Heart left ventricle (tissue), 16 donors: ENCODE measurements around the gene RHOC. TPM values are rescaled to one million over a fixed set of nuclear protein-coding genes. Genes with fewer than 3 reads are reported as not detected.

ENCODE experiments used
- ATAC-seq, 4 donors: fragments of 200-7000 bp; cut with Tn5 transposase; one replicate each; pipeline ENCODE4 v1.9.1; 2020 to 2022; ENCODE audit warnings: moderate library complexity in 4 of 4, mild to moderate bottlenecking in 3 of 4, moderate number of reproducible peaks in 1 of 4
- DNase-seq, 5 donors: peaks; one replicate each; pipeline ENCODE4 v3.0.0-alpha.2; 2020
- H3K27ac ChIP-seq, 12 donors: fragments of 200-600 bp; sonication (generic) in 4 of 12; one replicate each; pipeline versions ENCODE4 v1.5.0 to v1.8.0; 2016 to 2022; ENCODE audit warnings: mild to moderate bottlenecking in 2 of 12
- H3K27me3 ChIP-seq, 9 donors: fragments of 200-600 bp; sonication (generic) in 2 of 9; one replicate each; pipeline versions ENCODE4 v1.5.1 to v1.8.0; 2016 to 2022; ENCODE audit warnings: mild to moderate bottlenecking in 3 of 9
- H3K36me3 ChIP-seq, 9 donors: fragments of 200-600 bp; sonication (generic) in 2 of 9; one replicate each; pipeline versions ENCODE4 v1.5.0 to v1.8.0; 2018 to 2022; ENCODE audit warnings: mild to moderate bottlenecking in 2 of 9
- H3K4me1 ChIP-seq, 12 donors: fragments of 200-600 bp; sonication (generic) in 4 of 12; one replicate each; pipeline versions ENCODE4 v1.5.0 to v1.8.0; 2016 to 2022; ENCODE audit warnings: mild to moderate bottlenecking in 3 of 12
- H3K4me3 ChIP-seq, 12 donors: fragments of 200-600 bp; sonication (generic) in 4 of 12; one replicate each; pipeline versions ENCODE4 v1.5.0 to v1.8.0; 2017 to 2022; ENCODE audit warnings: mild to moderate bottlenecking in 9 of 12, moderate library complexity in 4 of 12
- H3K9me3 ChIP-seq, 12 donors: fragments of 200-600 bp; sonication (generic) in 4 of 12; one replicate each; pipeline versions ENCODE4 v1.5.0 to v1.8.0; 2016 to 2022; ENCODE audit warnings: mild to moderate bottlenecking in 1 of 12
- POLR2A ChIP-seq, 2 donors: fragments of 450-650 bp; IDR thresholded peaks; one replicate each; pipeline ENCODE4 v1.6.1; 2017; ENCODE audit warnings: antibody characterized with exemption in 2 of 2, mild to moderate bottlenecking in 2 of 2, moderate library complexity in 2 of 2
- whole genome bisulfite sequencing, 4 donors: extraction: QIAGEN DNeasy Blood & Tissue Kit in 2 of 4; methylation state at CpG; one replicate each; pipeline versions ENCODE4 v1.1.5 to v1.1.7; 2013 to 2018; 5-methylcytosine and 5-hydroxymethylcytosine counted together
- intact Hi-C, 10 donors: fragments of 100-400 bp; cut with DNase I; formaldehyde crosslinking; loops; one replicate each; pipeline versions ENCODE4 v1.11.1 to v1.14.2; 2022
- polyA plus RNA-seq, 2 donors: library from polyadenylated mRNA; stranded (reverse); fragments of 200-250 nt; gene quantifications; one replicate each; pipeline ENCODE4 v1.2.3, GENCODE V29; 2013
- total RNA-seq, 9 donors: library from RNA; depleted of rRNA in 2 of 9; stranded (reverse); fragments of >200 nt in 2 of 9; fragmentation: NEBNext Ultra II Directional in 3 of 9; extraction: Animal tissue kit (Norgen Biotek cat#: 25700) in 3 of 9; gene quantifications; one replicate each; pipeline versions ENCODE4 v1.1.0 to v1.2.4, GENCODE V29; 2016 to 2023
- TF ChIP-seq, protein P1 (sequence below), 12 donors: fragments of 200-600 bp; sonication (generic) in 4 of 12; IDR thresholded peaks; one replicate each; pipeline versions ENCODE4 v1.5.0 to v1.8.0; 2018 to 2022; ENCODE audit warnings: antibody characterized with exemption in 12 of 12, mild to moderate bottlenecking in 5 of 12
- donor health status: ischemic (EF 13 %, LVEDD 7.1; RV severe dilation, severe dysfunction).
- donor health status: healthy with polysubstance abuse.
- donor health status: DM: no; HTN: yes; CAD: no.
- donor health status: DM: no; HTN: no; CAD: no.
- donor health status: ischemic (EF 25% LVEDD 6.9; RV normal size, moderate dysfunction).
- donor health status: ischemic (EF 25% LVEDD 5.7; RV mildly dilated, moderate dysfunction).
- donor health status: healthy.
- donor health status: DM: yes; HTN: yes; CAD: no.
- donor health status: ischemic (EF 35%, LVEDD 5.7; RV mildly dilated, moderate dysfunction).
- donor health status: nonischemic (EF 11% LVEDD 7.7; RV severe dilation, severe dysfunction).
- donor health status: DM: yes; HTN: yes; CAD: no.
- donor health status: PGD.
- donor health status: ischemic (EF 29% LVEDD 5.4; RV normal size, mild dysfunction).
- donor health status: nonischemic (EF 23%, LVEDD 6.1; RV moderate dilation, normal function).

RHOC gene
- total and polyA plus RNA-seq, 11 donors, result 147 to 443 (median 217) TPM

DNA sequence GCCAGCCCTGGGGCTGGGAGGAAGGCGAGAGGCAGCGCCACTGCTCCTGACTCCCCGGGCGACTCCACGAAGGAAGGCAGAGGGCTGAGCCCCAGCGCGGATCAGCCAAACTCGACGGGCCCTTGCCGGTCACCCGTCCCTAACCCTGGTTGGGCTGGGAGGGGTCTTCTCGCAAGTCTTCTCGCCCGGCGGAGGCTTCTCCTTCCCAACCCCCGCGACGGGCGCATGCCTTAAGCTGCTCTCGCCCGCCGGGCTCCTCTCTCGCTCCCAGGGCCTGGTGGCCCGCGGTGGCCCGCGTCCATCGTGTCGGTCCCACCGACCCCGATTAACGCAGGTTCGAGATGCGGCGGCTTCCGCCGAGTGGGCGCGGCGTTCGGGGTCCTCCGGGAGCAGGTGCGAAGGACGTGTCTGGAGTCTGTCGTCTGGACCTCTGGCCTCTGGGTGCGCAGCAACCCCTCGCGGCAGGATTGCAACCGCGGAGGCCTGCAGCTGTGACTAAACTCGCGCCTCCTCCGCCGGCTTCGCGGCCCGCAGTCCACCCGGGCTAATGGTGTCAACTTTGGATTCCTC, 37.2 kb upstream of the RHOC start:
- H3K4me3 ChIP-seq, result peak overlapping the region in 8 of 12 donors; percentile 15 to 46 (median 28)
- H3K4me1 ChIP-seq, result peaks cover 0 to 15% (median 7%) of the 10 kb centered on the region in 12 donors
- H3K9me3 ChIP-seq, result no peaks in the 10 kb centered on the region
- TF ChIP-seq, protein P1, sequence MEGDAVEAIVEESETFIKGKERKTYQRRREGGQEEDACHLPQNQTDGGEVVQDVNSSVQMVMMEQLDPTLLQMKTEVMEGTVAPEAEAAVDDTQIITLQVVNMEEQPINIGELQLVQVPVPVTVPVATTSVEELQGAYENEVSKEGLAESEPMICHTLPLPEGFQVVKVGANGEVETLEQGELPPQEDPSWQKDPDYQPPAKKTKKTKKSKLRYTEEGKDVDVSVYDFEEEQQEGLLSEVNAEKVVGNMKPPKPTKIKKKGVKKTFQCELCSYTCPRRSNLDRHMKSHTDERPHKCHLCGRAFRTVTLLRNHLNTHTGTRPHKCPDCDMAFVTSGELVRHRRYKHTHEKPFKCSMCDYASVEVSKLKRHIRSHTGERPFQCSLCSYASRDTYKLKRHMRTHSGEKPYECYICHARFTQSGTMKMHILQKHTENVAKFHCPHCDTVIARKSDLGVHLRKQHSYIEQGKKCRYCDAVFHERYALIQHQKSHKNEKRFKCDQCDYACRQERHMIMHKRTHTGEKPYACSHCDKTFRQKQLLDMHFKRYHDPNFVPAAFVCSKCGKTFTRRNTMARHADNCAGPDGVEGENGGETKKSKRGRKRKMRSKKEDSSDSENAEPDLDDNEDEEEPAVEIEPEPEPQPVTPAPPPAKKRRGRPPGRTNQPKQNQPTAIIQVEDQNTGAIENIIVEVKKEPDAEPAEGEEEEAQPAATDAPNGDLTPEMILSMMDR (IDR thresholded peaks at IDR 0.05), result peak in 9 of 12 donors; percentile 11 to 50 (median 33)
- TF ChIP-seq POLR2A (IDR thresholded peaks at IDR 0.05), result no peak
- ATAC-seq (peak in 3 of 4 donors; percentile 66 to 91 (median 77)), DNase-seq (peak in 4 of 5 donors; percentile 29 to 70 (median 46))
- 2 to 4% (median 2%) methylated on average over 16 to 58 of the region's 58 CpGs for WGBS, 4 donors
- intact Hi-C loops, result no loop called here
- H3K27ac ChIP-seq, result no peak overlapping the region
- peaks cover 0 to 56% (median 23%) of the 10 kb centered on the region in 9 donors for H3K27me3 ChIP-seq
- H3K36me3 ChIP-seq, result no peaks in the 10 kb centered on the region

DNA sequence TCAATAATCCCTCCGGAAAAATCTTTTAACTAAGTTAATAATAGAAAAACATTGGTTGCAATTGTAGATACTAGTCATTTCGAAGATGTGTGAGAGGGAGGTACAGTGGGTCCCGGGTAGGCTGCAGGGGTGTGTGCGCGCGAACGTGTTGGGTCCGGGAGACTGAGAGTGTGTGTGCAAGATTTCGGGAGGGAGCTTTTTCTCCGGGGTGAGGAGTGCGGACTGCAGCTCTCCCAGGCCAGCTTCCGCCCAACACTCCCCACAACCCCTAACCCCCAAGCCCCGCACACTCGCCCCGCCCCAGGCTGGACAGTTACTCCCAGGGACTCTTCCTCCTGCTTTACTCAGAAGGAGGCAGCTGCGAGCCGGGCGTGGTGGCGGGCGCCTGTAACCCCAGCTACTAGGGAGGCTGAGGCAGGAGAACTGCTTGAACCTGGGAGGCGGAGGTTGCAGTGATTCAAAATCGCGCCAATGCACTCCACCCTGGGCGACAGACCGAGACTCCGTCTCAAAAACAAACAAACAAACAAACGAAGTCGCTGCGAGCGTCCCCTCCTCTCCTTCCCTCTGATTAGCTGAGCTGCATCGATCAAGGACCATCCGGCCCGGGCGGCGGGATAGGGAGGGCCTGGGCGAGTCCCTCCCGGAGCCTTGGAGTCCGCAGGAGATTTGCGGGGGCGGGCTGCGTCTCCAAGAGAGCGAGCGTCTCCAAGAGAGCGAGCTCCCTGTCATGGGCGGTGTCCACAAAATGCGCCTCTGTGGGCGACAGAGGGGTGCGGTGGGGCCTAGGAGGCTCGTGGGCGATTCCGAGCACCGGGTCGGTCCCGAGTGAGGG, 36.5 kb upstream of the RHOC start:
- TF ChIP-seq POLR2A (IDR thresholded peaks at IDR 0.05), result no peak
- TF ChIP-seq, protein P1 (IDR thresholded peaks at IDR 0.05), result no peak
- Histone ChIP-seq H3K4me1 (peaks cover 0 to 15% (median 7%) of the 10 kb centered on the region in 12 donors), H3K9me3 (no peaks in the 10 kb centered on the region), H3K36me3 (no peaks in the 10 kb centered on the region), H3K27ac (no peak overlapping the region), H3K27me3 (peaks cover 0 to 54% (median 23%) of the 10 kb centered on the region in 9 donors), H3K4me3 (peak overlapping the region in 8 of 12 donors; percentile 15 to 46 (median 28))
- WGBS, 4 donors, result 16 to 37% (median 19%) methylated on average over 34 to 54 of the region's 54 CpGs
- intact Hi-C loops, result no loop called here
- no peak for DNase-seq
- peak in 3 of 4 donors; percentile 13 to 59 (median 41) for ATAC-seq

DNA sequence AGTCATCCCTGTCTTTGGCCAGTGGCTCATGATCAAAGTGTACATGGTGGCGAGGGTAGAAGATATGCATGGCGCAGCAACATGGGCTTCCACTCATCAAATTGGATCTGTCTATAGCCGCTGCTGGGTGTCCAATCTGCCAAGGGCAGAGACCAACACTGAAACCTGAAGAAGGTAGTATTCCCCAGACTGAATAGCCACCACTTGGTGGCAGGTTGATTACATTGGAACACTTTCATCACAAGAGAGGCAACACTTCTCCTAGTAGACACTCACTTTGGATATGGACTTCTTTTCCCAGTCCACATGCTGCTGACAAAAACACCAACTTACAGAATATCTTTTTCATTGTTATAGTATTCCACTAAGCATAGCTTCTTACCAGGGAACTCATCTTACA, 30.6 kb upstream of the RHOC start:
- no peaks in the 10 kb centered on the region for H3K9me3 ChIP-seq
- ATAC-seq (no peak), DNase-seq (no peak)
- H3K36me3 ChIP-seq, result no peaks in the 10 kb centered on the region
- no peak overlapping the region for H3K4me3 ChIP-seq
- H3K27ac ChIP-seq, result no peak overlapping the region
- 74 to 95% (median 91%) methylated on average over 3 of the region's 3 CpGs for WGBS, 4 donors
- intact Hi-C loops, result no loop called here
- H3K27me3 ChIP-seq, result peaks cover 0 to 14% (median 4%) of the 10 kb centered on the region in 9 donors
- TF ChIP-seq, protein P1 (IDR thresholded peaks at IDR 0.05), result no peak
- no peak for TF ChIP-seq POLR2A (IDR thresholded peaks at IDR 0.05)
- H3K4me1 ChIP-seq, result no peaks in the 10 kb centered on the region

DNA sequence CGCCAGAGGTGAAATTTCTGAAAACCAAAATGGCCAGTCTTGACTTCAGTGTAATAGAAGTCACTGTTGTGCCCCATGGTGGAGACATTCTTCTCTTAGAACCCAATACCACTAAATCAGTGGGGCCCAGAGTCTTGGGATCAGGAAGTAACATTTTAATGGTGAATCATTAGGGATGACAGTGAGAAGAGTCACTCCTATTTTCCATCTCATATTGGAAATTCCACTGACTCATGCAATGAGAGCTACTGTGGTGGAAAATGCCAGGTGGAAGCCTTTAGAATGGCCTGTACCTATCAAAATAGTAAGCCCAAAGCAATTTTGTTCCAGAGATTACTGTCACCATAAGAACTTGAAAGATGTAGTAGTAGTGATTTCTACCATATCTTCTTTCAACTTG, 28.8 kb upstream of the RHOC start:
- DNase-seq, result no peak
- no peaks in the 10 kb centered on the region for H3K9me3 ChIP-seq
- 96 to 98% (median 97%) methylated on average over 1 of the region's 1 CpG for WGBS, 4 donors
- no peak for ATAC-seq
- no peaks in the 10 kb centered on the region for H3K36me3 ChIP-seq
- no peak overlapping the region for H3K27ac ChIP-seq
- TF ChIP-seq POLR2A (IDR thresholded peaks at IDR 0.05), result no peak
- TF ChIP-seq, protein P1 (IDR thresholded peaks at IDR 0.05), result no peak
- no peaks in the 10 kb centered on the region for H3K4me1 ChIP-seq
- H3K27me3 ChIP-seq, result peaks cover 0 to 9% (median 0%) of the 10 kb centered on the region in 9 donors
- H3K4me3 ChIP-seq, result no peak overlapping the region
- intact Hi-C loops, result no loop called here
